Fibroblast of lung (primary cell): ENCODE measurements around the gene PFN1. TPM values are rescaled to one million over a fixed set of nuclear protein-coding genes. Genes with fewer than 3 reads are reported as not detected.

Experiments used
- DNase-seq, 2 donors: peaks; one replicate each; pipeline versions ENCODE4 v3.0.0 to v3.0.0-alpha.2; 2010; ENCODE audit warnings: low read depth in 2 of 2
- H2AFZ ChIP-seq: 2 replicates; pipeline ENCODE4 v1.5.1; 2012; ENCODE audit warnings: low read length, control low read depth, inconsistent platforms
- H3K27ac ChIP-seq: 2 replicates; pipeline ENCODE4 v1.5.1; 2011; ENCODE audit warnings: low read length, control low read depth; ENCODE audit not compliant: insufficient read depth
- H3K27me3 ChIP-seq: 2 replicates; pipeline ENCODE4 v1.5.1; 2011; ENCODE audit warnings: mild to moderate bottlenecking, low read length; ENCODE audit not compliant: control insufficient read depth, insufficient read depth
- H3K36me3 ChIP-seq: 2 replicates; pipeline ENCODE4 v1.5.1; 2011; ENCODE audit warnings: low read length; ENCODE audit not compliant: control insufficient read depth, insufficient read depth
- H3K4me1 ChIP-seq: 2 replicates; pipeline ENCODE4 v1.5.1; 2011; ENCODE audit warnings: low read length; ENCODE audit not compliant: control insufficient read depth, insufficient read depth; ENCODE audit errors: extremely low read depth
- H3K4me2 ChIP-seq: 2 replicates; pipeline ENCODE4 v1.5.1; 2011; ENCODE audit warnings: low read length, control low read depth; ENCODE audit not compliant: insufficient read depth; ENCODE audit errors: extremely low read depth
- H3K4me3 ChIP-seq, 4 experiments: fragments of 200-600 bp in 1 of 4; sonication (generic) in 1 of 4; replicated peaks in 1 of 4; 2 replicates each; pipeline ENCODE4 v1.5.1; 2011 to 2016; ENCODE audit warnings: low read length in 4 of 4, low read depth in 3 of 4, mild to moderate bottlenecking in 3 of 4, control low read depth in 2 of 4, inconsistent platforms in 1 of 4, mixed read lengths in 1 of 4; ENCODE audit not compliant: insufficient read depth in 1 of 4; ENCODE audit errors: control extremely low read depth in 1 of 4
- H3K79me2 ChIP-seq: 2 replicates; pipeline ENCODE4 v1.5.1; 2012; ENCODE audit warnings: mild to moderate bottlenecking, low read length, inconsistent platforms; ENCODE audit not compliant: control insufficient read depth, insufficient read depth
- H3K9ac ChIP-seq: 2 replicates; pipeline ENCODE4 v1.5.1; 2011; ENCODE audit warnings: mild to moderate bottlenecking, low read length, control low read depth; ENCODE audit not compliant: insufficient read depth
- H3K9me3 ChIP-seq: 2 replicates; pipeline ENCODE4 v1.5.1; 2012; ENCODE audit warnings: low read depth, low read length; ENCODE audit not compliant: control insufficient read depth, insufficient read depth
- H4K20me1 ChIP-seq: 2 replicates; pipeline ENCODE4 v1.5.1; 2011; ENCODE audit warnings: low read length; ENCODE audit not compliant: control insufficient read depth, insufficient read depth; ENCODE audit errors: extremely low read depth
- EZH2 ChIP-seq: IDR thresholded peaks from 2 replicates; pipeline ENCODE4 v1.5.1; 2012; ENCODE audit warnings: low read length, control low read depth, mild to moderate bottlenecking; ENCODE audit errors: missing control alignments
- polyA plus RNA-seq, 2 donors: library from polyadenylated mRNA; depleted of rRNA in 1 of 2; stranded (reverse) in 1 of 2; unstranded in 1 of 2; fragments of >200 nt; gene quantifications; 2 replicates each; pipeline ENCODE4 v1.2.1, GENCODE V29; 2011 to 2012; ENCODE audit warnings: missing spikeins in 1 of 2
- total RNA-seq: library from RNA; depleted of rRNA; stranded (reverse); fragments of >200 nt; gene quantifications from 2 replicates; pipeline ENCODE4 v1.2.1, GENCODE V29; 2014
- TF ChIP-seq, protein P1 (sequence below), 2 donors: IDR thresholded peaks in 1 of 2; conservative IDR thresholded peaks in 1 of 2; 1 replicate in 1 of 2; 2 replicates in 1 of 2; pipeline ENCODE4 v1.5.1; 2011 to 2012; ENCODE audit warnings: low read length in 2 of 2, control low read depth in 1 of 2, inconsistent platforms in 1 of 2, low read depth in 1 of 2, mild to moderate bottlenecking in 1 of 2

Gene PFN1
- total and polyA plus RNA-seq, 2 donors (not counting 1 experiment from before 2014, with no cell fraction given) = 422 to 870 TPM

DNA sequence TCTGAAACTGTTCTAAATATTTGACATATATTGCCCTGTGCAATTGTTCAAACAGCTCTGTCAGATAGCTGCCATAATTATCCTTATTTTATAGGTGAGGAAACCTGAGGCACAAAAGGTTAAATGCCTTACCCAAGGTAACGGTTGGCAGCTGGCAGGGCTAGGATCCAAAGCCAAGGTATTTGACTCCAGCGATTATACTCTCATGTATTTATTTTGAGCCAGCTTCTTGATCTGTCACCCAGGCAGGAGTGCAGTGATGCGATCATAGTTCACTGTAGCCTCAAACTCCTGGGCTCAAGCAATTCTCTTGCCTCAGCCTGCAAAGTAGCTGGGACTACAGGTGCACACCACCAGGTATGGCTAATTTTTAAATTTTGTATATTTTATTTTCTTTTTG is 9.8 kb upstream of the PFN1 start:
- Histone ChIP-seq H3K27ac (no peak overlapping the region), H3K27me3 (no peaks in the 10 kb centered on the region), H4K20me1 (no peaks in the 10 kb centered on the region), H3K9me3 (no peaks in the 10 kb centered on the region), H3K4me2 (no peak overlapping the region), H3K36me3 (peaks cover 8% of the 10 kb centered on the region), H3K79me2 (no peaks in the 10 kb centered on the region), H3K9ac (no peak overlapping the region), H2AFZ (no peak overlapping the region), H3K4me3 (no peak overlapping the region), H3K4me1 (peaks cover 6% of the 10 kb centered on the region)
- TF ChIP-seq EZH2 = no peak
- TF ChIP-seq, protein P1, sequence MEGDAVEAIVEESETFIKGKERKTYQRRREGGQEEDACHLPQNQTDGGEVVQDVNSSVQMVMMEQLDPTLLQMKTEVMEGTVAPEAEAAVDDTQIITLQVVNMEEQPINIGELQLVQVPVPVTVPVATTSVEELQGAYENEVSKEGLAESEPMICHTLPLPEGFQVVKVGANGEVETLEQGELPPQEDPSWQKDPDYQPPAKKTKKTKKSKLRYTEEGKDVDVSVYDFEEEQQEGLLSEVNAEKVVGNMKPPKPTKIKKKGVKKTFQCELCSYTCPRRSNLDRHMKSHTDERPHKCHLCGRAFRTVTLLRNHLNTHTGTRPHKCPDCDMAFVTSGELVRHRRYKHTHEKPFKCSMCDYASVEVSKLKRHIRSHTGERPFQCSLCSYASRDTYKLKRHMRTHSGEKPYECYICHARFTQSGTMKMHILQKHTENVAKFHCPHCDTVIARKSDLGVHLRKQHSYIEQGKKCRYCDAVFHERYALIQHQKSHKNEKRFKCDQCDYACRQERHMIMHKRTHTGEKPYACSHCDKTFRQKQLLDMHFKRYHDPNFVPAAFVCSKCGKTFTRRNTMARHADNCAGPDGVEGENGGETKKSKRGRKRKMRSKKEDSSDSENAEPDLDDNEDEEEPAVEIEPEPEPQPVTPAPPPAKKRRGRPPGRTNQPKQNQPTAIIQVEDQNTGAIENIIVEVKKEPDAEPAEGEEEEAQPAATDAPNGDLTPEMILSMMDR (conservative IDR thresholded peaks at IDR 0.05 in 1 of 2, IDR thresholded peaks at IDR 0.05 in 1 of 2; ENCODE audit: low read depth in 1 of 2, low read length in 2 of 2) = no peak
- DNase-seq = no peak

DNA sequence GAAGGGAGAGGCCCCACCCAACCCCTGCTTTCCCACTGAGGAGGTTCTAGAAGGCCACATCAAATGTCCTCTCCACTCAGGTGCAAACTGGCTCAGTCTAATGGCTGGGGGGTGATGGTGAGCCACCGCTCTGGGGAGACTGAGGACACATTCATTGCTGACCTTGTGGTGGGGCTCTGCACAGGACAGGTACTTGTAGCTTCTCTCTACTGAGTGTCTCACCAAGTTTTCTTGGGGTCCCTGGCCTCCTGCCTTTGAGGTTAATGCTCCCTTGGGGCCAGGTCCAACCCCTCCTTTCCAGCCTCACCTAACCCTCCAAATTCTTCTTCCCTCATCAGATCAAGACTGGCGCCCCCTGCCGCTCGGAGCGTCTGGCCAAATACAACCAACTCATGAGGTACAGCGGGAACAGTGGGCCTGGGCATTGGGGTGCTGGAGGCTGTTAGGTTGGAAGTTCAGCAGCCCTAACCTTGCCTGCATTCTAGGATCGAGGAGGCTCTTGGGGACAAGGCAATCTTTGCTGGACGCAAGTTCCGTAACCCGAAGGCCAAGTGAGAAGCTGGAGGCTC is 8.2 kb upstream of the PFN1 start:
- H3K4me2 ChIP-seq = no peak overlapping the region
- no peaks in the 10 kb centered on the region for H4K20me1 ChIP-seq
- peaks cover 11% of the 10 kb centered on the region for H3K4me1 ChIP-seq
- no peaks in the 10 kb centered on the region for H3K27me3 ChIP-seq
- H3K9ac ChIP-seq = no peak overlapping the region
- DNase-seq = no peak
- H3K9me3 ChIP-seq = no peaks in the 10 kb centered on the region
- peaks cover 8% of the 10 kb centered on the region for H3K36me3 ChIP-seq
- H2AFZ ChIP-seq = no peak overlapping the region
- H3K79me2 ChIP-seq = no peaks in the 10 kb centered on the region
- TF ChIP-seq, protein P1 (conservative IDR thresholded peaks at IDR 0.05 in 1 of 2, IDR thresholded peaks at IDR 0.05 in 1 of 2; ENCODE audit: low read depth in 1 of 2, low read length in 2 of 2) = no peak
- no peak for TF ChIP-seq EZH2
- H3K4me3 ChIP-seq = no peak overlapping the region
- H3K27ac ChIP-seq = no peak overlapping the region

DNA sequence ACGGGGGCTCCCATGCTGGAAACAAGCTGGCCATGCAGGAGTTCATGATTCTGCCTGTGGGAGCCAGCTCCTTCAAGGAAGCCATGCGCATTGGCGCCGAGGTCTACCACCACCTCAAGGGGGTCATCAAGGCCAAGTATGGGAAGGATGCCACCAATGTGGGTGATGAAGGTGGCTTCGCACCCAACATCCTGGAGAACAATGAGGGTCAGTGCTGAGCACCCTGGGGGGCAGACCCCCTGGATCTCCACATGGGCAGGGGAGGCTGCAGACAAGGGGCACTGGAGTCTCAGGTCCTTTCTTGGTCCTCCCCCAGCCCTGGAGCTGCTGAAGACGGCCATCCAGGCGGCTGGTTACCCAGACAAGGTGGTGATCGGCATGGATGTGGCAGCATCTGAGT is 6.8 kb upstream of the PFN1 start:
- peaks cover 7% of the 10 kb centered on the region for H3K36me3 ChIP-seq
- H3K9ac ChIP-seq = no peak overlapping the region
- H2AFZ ChIP-seq = no peak overlapping the region
- H3K4me1 ChIP-seq = peaks cover 13% of the 10 kb centered on the region
- H3K4me3 ChIP-seq = no peak overlapping the region
- H4K20me1 ChIP-seq = no peaks in the 10 kb centered on the region
- TF ChIP-seq, protein P1 (conservative IDR thresholded peaks at IDR 0.05 in 1 of 2, IDR thresholded peaks at IDR 0.05 in 1 of 2; ENCODE audit: low read depth in 1 of 2, low read length in 2 of 2) = no peak
- TF ChIP-seq EZH2 = no peak
- H3K79me2 ChIP-seq = no peaks in the 10 kb centered on the region
- no peak for DNase-seq
- H3K27ac ChIP-seq = no peak overlapping the region
- H3K9me3 ChIP-seq = no peaks in the 10 kb centered on the region
- H3K4me2 ChIP-seq = no peak overlapping the region
- H3K27me3 ChIP-seq = no peaks in the 10 kb centered on the region
